HG02798 (cell line): ENCODE data around the gene SMIM21.

ENCODE experiments used
- ATAC-seq: cut with Tn5 transposase; IDR thresholded peaks from one replicate; pipeline ENCODE4 v1.9.1; 2021; ENCODE audit warnings: mild to moderate bottlenecking; ENCODE audit not compliant: unreplicated experiment, poor library complexity

SMIM21 gene

GRCh38 chr18:75428490-75428889, 987 bp upstream of the SMIM21 start:
- ATAC-seq: no peak

GRCh38 chr18:75422341-75422910, 5.1 kb downstream of the SMIM21 start:
- ATAC-seq: no peak

GRCh38 chr18:75421656-75422055, 5.8 kb downstream of the SMIM21 start:
- no peak for ATAC-seq

GRCh38 chr18:75418293-75419005, 9.1 kb downstream of the SMIM21 start:
- ATAC-seq: no peak

- ATAC-seq: no peak
These were observed 16.9 kb downstream of the SMIM21 start for GRCh38 chr18:75410611-75411010.

- no peak for ATAC-seq
These were observed 17.7 kb downstream of the SMIM21 start for GRCh38 chr18:75409806-75410205.

- ATAC-seq: no peak
These were observed 18.7 kb downstream of the SMIM21 start for GRCh38 chr18:75408554-75409506.

- ATAC-seq: no peak
These were observed 19.8 kb downstream of the SMIM21 start for GRCh38 chr18:75407468-75408437.

- ATAC-seq: no peak
These were observed 20.7 kb downstream of the SMIM21 start for GRCh38 chr18:75406491-75407445.

- no peak for ATAC-seq
These were observed 22.2 kb downstream of the SMIM21 start for GRCh38 chr18:75405351-75405750.

GRCh38 chr18:75400366-75400765, 27.1 kb downstream of the SMIM21 start:
- no peak for ATAC-seq

- ATAC-seq: no peak
These were observed 32.4 kb downstream of the SMIM21 start for GRCh38 chr18:75395137-75395536.

GRCh38 chr18:75393721-75394120, 33.8 kb downstream of the SMIM21 start:
- no peak for ATAC-seq

GRCh38 chr18:75392226-75392578, 35.3 kb downstream of the SMIM21 start:
- ATAC-seq: no peak

- no peak for ATAC-seq
These were observed 36.0 kb downstream of the SMIM21 start for GRCh38 chr18:75391279-75392225.

GRCh38 chr18:75390854-75391253, 36.6 kb downstream of the SMIM21 start:
- ATAC-seq: no peak

GRCh38 chr18:75384144-75384543, 43.4 kb downstream of the SMIM21 start:
- no peak for ATAC-seq
